ENCODE measurements around the gene DLG4.
"Not testable (repeated sequence)": the region's sequence is repeated elsewhere in the genome, so short reads cannot be mapped to it uniquely, and the experiment has no call there.

Gene DLG4

DNA sequence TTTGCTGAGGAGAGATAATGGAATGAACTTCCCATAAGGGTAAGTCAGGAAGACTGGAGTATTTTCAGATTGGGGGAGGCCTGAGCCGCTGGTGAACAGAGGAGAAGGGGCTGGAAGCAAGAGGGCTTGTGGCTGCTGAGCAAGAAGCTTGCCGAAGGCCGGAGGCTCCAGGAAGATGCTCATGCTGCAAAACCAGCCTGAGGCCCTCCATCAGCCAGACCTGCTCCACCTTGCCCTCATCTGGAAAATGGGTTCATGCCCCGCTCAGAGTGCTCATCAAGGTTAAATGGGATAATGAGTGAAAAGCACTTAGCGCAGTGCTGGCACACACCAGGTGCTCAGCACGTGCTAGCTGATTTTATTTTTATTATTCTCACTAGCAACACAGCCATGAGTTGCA is 35.0 kb downstream of the DLG4 start:
- TF ChIP-seq, protein P1, sequence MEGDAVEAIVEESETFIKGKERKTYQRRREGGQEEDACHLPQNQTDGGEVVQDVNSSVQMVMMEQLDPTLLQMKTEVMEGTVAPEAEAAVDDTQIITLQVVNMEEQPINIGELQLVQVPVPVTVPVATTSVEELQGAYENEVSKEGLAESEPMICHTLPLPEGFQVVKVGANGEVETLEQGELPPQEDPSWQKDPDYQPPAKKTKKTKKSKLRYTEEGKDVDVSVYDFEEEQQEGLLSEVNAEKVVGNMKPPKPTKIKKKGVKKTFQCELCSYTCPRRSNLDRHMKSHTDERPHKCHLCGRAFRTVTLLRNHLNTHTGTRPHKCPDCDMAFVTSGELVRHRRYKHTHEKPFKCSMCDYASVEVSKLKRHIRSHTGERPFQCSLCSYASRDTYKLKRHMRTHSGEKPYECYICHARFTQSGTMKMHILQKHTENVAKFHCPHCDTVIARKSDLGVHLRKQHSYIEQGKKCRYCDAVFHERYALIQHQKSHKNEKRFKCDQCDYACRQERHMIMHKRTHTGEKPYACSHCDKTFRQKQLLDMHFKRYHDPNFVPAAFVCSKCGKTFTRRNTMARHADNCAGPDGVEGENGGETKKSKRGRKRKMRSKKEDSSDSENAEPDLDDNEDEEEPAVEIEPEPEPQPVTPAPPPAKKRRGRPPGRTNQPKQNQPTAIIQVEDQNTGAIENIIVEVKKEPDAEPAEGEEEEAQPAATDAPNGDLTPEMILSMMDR (IDR thresholded peaks at IDR 0.05; ENCODE audit: low read length), result no peak
- no peak for TF ChIP-seq EZH2 (IDR thresholded peaks at IDR 0.05; ENCODE audit: borderline replicate concordance, low read length)
- no peaks in the 10 kb centered on the region for H4K20me1 ChIP-seq (ENCODE audit: insufficient read depth, low read length)
- no peak overlapping the region for H3K4me2 ChIP-seq (ENCODE audit: low read length)
- H3K27me3 ChIP-seq (ENCODE audit: insufficient read depth, low read length), result no peaks in the 10 kb centered on the region; the same call in 1 of the 2 replicates
- H3K9ac ChIP-seq (ENCODE audit: low read length), result no peak overlapping the region
- H3K27ac ChIP-seq (ENCODE audit: low read depth, low read length, poor library complexity, severe bottlenecking), result no peak overlapping the region
- H3K9me2 ChIP-seq (ENCODE audit: low read depth, low read length), result no peaks in the 10 kb centered on the region
- H3K9me3 ChIP-seq (ENCODE audit: low read length), result no peaks in the 10 kb centered on the region
- H3K36me3 ChIP-seq (ENCODE audit: insufficient read depth, low read length), result no peaks in the 10 kb centered on the region
- H3K4me1 ChIP-seq (ENCODE audit: insufficient read depth, low read length, severe bottlenecking), result no peaks in the 10 kb centered on the region
- no peaks in the 10 kb centered on the region for H3F3A ChIP-seq (ENCODE audit: insufficient read depth, low read length)
- H3K4me3 ChIP-seq (ENCODE audit: low read depth, low read length, poor library complexity, severe bottlenecking), result no peak overlapping the region
- no peak overlapping the region for H2AFZ ChIP-seq (ENCODE audit: low read length)
- H3K79me2 ChIP-seq (ENCODE audit: insufficient read depth, low read length), result no peaks in the 10 kb centered on the region

DNA sequence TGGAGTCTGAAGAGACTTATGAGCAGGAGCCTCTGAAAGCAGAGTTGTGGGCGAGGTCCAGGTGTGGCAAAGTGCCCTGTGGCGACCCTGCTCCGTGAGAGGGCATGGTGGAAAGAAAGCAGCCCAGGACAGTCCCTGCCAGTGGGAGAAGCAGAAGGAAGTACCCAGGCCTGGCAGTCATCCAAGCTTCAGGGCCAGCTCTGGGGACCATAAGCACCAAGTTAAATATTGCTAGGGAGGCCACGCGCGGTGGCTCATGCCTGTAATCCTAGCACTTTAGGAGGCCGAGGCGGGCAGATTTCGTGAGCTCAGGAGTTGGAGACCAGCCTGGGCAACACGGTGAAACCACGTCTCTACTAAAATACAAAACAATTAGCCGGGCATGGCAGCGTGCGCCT is 35.5 kb downstream of the DLG4 start:
- Histone ChIP-seq H3K9ac (ENCODE audit: low read length) (no peak overlapping the region), H3K27ac (ENCODE audit: low read depth, low read length, poor library complexity, severe bottlenecking) (no peak overlapping the region), H3K4me1 (ENCODE audit: insufficient read depth, low read length, severe bottlenecking) (no peaks in the 10 kb centered on the region), H3K79me2 (ENCODE audit: insufficient read depth, low read length) (no peaks in the 10 kb centered on the region), H3K4me3 (ENCODE audit: low read depth, low read length, poor library complexity, severe bottlenecking) (no peak overlapping the region), H3K27me3 (ENCODE audit: insufficient read depth, low read length) (no peaks in the 10 kb centered on the region; the same call in 1 of the 2 replicates), H3K36me3 (ENCODE audit: insufficient read depth, low read length) (no peaks in the 10 kb centered on the region), H3K9me3 (ENCODE audit: low read length) (no peaks in the 10 kb centered on the region), H2AFZ (ENCODE audit: low read length) (no peak overlapping the region), H3F3A (ENCODE audit: insufficient read depth, low read length) (no peaks in the 10 kb centered on the region), H3K4me2 (ENCODE audit: low read length) (no peak overlapping the region), H4K20me1 (ENCODE audit: insufficient read depth, low read length) (no peaks in the 10 kb centered on the region), H3K9me2 (ENCODE audit: low read depth, low read length) (no peaks in the 10 kb centered on the region)
- TF ChIP-seq EZH2 (IDR thresholded peaks at IDR 0.05; ENCODE audit: borderline replicate concordance, low read length), result no peak
- TF ChIP-seq, protein P1 (IDR thresholded peaks at IDR 0.05; ENCODE audit: low read length), result no peak

DNA sequence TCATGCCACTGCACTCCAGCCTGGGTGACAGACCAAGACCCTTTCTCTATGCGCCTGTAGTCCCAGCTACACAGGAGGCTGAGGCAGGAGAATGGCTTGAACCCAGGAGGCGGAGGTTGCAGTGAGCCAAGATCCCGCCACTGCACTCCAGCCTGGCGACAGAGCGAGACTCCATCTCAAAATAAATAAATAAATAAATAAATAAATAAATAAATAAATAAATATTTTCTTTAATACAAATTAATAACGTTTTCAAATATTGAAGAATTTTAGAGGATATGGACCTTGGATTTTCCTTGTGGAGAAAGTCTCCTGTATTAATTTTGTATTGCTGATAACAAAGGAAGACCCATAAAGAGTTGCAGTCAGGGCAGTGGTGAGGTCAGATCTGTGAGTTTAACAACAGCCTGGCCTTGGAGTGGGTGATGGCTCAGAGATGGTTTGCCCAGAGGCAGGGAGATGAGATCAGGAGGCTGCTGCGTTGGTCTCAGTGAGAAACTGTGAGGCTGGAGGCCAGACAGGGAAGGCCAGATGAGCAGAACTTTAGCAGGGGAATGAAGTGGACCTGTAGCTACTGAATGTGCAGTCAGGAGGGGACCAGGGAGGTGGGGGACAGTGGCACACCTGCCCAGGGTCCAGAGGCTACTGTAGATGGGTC is 36.1 kb downstream of the DLG4 start:
- H3K9me2 ChIP-seq (ENCODE audit: low read depth, low read length), result no peaks in the 10 kb centered on the region
- no peaks in the 10 kb centered on the region for H3K36me3 ChIP-seq (ENCODE audit: insufficient read depth, low read length)
- H3F3A ChIP-seq (ENCODE audit: insufficient read depth, low read length), result no peaks in the 10 kb centered on the region
- no peaks in the 10 kb centered on the region for H4K20me1 ChIP-seq (ENCODE audit: insufficient read depth, low read length)
- no peak overlapping the region for H3K9ac ChIP-seq (ENCODE audit: low read length)
- H3K79me2 ChIP-seq (ENCODE audit: insufficient read depth, low read length), result no peaks in the 10 kb centered on the region
- H3K27me3 ChIP-seq (ENCODE audit: insufficient read depth, low read length), result no peaks in the 10 kb centered on the region; the same call in 1 of the 2 replicates
- no peaks in the 10 kb centered on the region for H3K4me1 ChIP-seq (ENCODE audit: insufficient read depth, low read length, severe bottlenecking)
- no peak overlapping the region for H3K27ac ChIP-seq (ENCODE audit: low read depth, low read length, poor library complexity, severe bottlenecking)
- no peak overlapping the region for H3K4me2 ChIP-seq (ENCODE audit: low read length)
- no peak overlapping the region for H3K4me3 ChIP-seq (ENCODE audit: low read depth, low read length, poor library complexity, severe bottlenecking)
- no peak overlapping the region for H2AFZ ChIP-seq (ENCODE audit: low read length)
- TF ChIP-seq EZH2 (IDR thresholded peaks at IDR 0.05; ENCODE audit: borderline replicate concordance, low read length), result no peak
- TF ChIP-seq, protein P1 (IDR thresholded peaks at IDR 0.05; ENCODE audit: low read length), result no peak
- no peaks in the 10 kb centered on the region for H3K9me3 ChIP-seq (ENCODE audit: low read length)

DNA sequence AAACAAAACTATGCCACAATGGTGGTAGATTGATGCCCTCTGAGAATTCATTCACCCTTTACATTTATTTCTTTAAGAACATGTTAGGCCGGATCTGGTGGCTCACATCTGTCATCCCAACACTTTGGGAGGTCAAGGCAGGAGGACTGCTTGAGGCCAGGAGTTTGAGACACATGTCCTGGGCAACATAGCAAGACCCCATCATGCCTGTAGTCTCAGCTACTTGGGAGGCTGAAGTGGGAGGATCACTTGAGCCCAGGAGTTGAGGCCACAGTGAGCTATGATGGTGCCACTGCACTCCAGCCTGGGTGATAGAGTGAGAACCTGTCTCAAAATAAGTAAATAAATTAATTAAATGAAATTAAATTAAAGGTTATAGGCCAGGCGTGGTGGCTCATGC is 37.5 kb downstream of the DLG4 start:
- H3K4me3 ChIP-seq (ENCODE audit: low read depth, low read length, poor library complexity, severe bottlenecking); H3K36me3 ChIP-seq (ENCODE audit: insufficient read depth, low read length); H3K27ac ChIP-seq (ENCODE audit: low read depth, low read length, poor library complexity, severe bottlenecking); H3K27me3 ChIP-seq (ENCODE audit: insufficient read depth, low read length); H2AFZ ChIP-seq (ENCODE audit: low read length); H3K4me1 ChIP-seq (ENCODE audit: insufficient read depth, low read length, severe bottlenecking); H3K9ac ChIP-seq (ENCODE audit: low read length); H3K9me2 ChIP-seq (ENCODE audit: low read depth, low read length); H4K20me1 ChIP-seq (ENCODE audit: insufficient read depth, low read length); H3K79me2 ChIP-seq (ENCODE audit: insufficient read depth, low read length); H3K9me3 ChIP-seq (ENCODE audit: low read length); H3F3A ChIP-seq (ENCODE audit: insufficient read depth, low read length); H3K4me2 ChIP-seq (ENCODE audit: low read length): not testable (repeated sequence)

Data from OCI-LY1 (cell line).